Endometrium (tissue), 2 donors: ENCODE results near the gene CD226.
"Not testable (repeated sequence)": the region's sequence is repeated elsewhere in the genome, so short reads cannot be mapped to it uniquely, and the experiment has no call there.

ENCODE experiments used
- FAIRE-seq: peaks from 2 replicates; lab custom pipeline; 2012; peaks lifted over from hg19 to GRCh38; lab: Jason Lieb, UNC
- donor health status: control.
- donor health status: control.

Gene CD226

DNA sequence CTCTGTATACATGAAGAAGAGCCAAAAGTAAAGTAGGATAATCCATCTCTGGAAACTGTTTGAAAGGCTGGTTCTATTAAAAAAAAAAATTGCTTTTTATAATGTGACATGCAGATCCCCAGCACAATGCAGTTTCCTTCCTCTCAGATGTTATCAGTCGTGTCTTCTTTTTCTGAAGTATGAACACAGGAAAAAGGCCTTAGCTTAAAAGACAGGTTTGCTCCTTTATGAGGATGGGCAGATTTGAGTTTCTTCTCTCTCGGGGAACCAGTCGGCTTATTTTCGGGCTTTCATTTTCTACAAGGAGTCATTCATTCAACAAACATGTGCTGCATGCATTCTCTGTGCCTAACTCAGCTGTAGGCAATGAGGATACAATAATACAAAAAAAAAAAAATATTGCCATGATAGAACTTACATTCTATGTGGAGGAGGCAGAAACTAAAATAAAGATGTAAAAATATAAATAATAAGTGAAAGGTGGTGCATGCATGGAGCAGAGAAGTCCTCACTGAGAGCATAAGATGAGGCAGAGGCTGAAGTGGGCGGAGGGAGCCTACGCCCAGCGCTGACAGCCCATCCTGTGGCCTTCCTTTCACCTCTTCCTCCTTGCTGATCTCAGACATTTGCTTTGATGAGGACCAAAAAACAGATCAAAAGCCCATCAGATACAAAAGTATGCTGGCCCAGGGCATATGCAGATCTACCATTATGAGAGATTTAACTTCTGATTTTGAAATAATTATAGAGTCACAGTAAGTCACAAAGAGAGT is at the start of gene CD226:
Gene CD226 (minus strand): TSS at position 513 of the 773 bp plus-strand sequence. CDS start 467 bp downstream, at position 46.
- FAIRE-seq: no peak

DNA sequence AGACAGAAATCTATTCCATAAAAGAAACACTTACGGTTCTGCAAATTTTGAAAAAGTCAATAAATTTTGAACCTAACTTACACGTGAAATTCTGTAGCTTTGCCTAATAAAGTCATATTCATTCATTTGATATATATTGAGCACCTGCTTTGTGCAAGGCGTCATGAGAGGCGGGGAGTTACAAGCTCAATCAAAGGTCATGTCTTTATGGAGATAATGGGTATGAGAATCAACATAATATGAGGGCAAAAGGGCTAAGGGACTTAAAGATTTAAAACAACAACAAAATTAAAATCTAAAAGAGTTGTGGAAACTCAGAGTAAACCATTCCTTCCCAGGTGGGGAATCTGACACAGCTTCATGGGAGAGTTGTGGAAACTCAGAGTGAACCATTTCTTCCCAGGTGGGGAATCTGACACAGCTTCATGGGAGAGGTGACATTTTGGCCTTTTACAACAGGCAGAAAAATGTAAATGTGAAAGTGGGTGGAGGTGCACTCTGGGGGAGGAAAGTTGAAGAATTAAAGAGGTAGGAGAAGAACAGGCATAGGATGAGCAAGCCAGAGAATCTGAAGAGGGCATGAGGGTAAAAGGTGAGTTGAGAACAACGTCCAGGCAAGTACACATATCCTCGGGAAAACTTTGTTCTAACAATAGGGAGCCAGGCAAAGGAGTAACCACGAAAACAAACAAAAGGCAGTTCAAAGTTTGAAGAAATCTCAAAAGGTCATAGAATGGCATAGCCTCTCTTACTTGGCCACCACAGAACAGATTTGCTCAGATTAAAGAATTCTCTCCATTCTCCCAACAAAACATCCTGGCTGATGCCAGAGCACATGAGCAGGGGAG is 49.5 kb upstream of the CD226 start:
- no peak for FAIRE-seq

DNA sequence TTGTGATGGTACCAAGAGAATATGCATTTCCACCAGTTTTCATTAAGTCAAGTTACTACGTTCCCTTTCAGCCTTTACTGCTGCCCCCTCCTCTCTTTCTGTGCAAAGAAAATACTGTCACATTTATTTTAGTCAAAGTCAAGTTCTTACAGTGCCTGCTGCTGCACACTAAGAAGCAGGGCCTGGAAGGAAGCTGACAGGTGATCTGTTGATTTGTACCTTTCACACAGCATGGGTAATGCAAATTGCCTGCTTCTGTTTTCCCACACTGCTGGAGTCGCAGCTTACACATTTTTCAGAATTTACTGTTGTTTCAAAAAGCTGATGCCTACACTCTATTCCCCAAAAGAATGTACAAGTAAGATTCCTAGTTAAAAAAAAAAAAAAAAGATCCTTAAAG is 48.7 kb upstream of the CD226 start:
- no peak for FAIRE-seq

DNA sequence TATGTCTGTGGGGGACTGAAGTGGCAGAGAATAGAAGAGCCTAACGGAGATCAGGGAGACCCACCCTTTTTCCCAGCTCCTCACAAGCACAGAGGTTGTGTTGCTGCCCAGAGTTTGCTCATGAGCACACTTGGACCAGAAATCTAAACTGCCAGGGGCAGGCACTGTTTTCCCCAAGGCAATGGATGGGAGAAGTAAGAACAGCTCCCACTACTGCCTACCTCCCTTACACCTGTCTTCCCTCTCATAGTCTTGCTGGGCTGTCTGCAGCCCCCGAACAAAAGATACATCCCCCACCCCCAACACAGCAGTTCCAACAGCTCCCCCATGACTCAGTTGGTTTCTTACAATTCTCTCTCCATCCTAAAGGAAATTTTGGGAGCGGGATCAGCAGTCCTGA is 48.1 kb upstream of the CD226 start:
- FAIRE-seq: no peak

DNA sequence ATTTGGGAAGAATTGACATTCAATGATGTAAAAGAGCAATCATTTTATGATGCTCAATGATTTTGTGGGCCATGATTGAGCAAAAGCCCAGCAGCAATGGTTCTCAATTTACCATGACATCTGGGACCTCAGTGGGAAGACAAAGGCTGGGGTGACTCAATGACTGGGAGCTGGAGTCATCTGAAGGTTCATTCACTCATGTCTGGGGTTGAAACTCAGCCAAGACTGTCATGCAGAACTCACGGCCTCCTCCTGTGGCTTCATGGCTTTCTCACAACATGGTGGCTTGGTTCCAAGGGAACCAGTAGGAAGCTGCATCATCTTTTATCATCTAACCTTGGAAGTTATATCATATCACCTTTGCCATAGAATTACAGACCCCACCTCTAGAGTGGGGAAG is 45.1 kb upstream of the CD226 start:
- FAIRE-seq: no peak

DNA sequence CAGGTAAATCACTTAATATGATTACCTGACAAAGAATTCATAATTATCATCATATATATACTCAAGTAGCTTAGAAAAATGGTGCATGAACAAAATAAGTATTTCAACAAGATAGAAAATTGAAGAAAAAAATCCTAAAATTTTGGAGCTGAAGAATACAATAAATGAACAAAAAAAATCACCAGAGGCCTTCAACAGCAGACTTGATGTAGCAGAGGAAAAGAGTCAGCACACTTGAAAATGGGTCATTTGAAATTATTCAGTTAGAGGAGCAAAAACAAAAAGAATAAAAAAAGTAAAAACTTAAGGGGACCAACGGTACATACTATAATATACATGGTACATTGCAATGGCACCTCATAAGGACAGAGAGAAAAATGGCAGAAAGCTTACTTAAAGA is 40.2 kb upstream of the CD226 start:
- no peak for FAIRE-seq

DNA sequence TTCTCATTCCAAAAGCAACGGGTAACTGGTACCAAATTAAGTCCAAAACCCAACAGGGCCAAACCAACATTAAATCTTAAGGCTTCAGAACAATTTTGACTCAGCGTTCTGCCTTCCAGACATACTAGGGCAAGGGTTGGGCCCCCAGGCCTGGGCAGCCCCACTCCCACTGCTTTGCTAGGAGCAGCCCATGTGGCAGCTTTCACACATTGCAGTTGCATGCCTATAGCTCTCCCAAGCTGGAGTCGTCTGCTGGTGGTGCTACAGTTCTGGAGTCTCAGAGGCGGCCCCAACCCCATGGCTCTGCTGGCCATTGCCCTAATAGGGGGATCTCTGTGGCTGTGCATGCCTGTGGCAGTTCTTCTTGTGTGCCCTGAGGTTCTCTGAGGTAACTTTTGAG is 37.6 kb upstream of the CD226 start:
- no peak for FAIRE-seq

DNA sequence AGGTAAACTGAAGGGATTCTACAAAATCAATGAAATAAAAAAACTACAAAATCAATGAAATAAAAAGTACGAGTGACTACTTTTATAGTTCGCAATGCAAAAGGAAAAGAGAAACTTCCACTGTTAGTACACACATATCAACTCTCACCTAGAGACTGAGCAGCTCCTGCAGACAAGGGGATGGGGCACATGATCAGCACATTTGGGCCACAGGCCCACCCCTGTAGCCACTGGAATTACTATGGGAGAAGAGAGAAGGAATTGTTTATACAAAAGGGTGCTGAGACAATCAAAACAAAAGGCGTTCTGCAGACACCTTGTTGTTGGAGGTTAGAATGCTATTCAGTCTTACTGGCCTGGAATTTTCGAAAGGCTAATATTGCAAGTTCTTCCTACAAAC is 34.7 kb upstream of the CD226 start:
- no peak for FAIRE-seq

DNA sequence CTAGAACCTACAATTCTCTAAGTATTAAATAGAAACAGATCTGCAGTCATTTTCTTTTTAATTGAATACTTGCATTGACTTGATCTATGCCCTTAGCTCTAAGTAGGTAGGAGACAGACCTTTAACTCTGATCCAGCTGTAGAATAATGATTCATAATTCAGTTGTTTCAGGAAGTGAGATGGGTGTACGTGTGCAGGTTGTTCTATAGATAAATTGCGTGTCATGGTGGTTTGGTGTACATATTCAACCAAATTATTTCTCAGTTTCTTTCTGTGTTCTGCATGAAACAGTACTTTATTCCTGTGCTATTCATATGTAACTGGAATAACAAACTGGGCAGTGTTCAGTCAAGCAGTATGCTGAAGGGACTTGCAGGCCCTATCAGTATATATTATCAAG is 34.3 kb upstream of the CD226 start:
- FAIRE-seq: no peak

DNA sequence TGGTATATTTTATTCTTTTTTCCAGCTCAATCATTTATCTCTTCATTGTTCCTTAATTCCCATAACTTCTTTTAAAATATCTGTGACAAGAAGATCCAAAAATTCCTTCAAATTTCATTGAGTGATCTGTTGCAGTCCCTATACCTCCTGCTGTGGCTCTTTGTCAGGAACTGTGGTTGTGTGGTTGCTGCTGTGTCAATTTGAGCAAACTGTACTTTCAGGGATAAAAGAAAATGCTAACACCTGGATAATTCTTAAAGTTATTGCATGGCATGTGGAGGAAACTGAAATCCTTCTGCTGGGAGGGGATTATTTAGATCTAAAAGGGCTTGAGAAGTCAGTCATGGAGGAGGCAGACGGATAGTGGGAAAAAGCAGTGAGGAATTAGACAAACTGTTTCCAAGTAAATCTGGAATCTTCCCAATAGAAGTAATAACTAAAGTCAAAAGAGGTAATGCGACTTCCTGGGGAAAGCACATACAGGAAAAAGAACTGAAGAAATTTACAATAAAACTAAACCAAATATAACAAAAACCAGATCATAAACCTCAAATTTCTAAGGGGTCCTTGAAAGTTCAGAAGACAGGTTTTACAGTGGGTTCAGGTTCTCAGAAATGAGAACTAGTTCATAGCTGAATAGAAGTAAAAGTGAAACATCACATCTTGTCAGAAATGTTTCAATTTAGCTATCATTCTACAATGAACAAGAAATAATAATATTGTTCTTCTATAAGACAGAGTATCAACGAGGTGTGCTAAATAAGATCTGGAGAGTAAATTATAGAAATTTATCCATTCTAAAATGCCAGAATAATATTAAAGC is 33.5 kb upstream of the CD226 start:
- FAIRE-seq: no peak

DNA sequence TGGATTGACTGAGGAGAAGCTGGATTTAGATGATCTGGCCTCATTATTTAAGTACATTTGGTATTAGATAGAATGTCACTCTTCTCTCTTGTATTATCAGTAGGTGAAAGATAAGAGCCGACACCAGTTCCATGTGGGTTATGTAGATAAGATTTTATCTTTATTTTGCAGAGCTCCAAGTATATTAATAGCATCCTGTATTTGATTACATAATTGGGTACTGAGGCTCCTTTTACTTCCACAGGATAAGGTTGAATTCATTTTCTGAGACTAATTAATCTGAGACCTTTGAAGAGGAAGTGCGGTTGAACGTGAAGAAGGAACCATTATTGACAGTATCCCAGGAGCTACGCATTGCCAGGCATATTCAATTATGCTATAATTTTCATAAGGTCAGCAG is 32.8 kb upstream of the CD226 start:
- FAIRE-seq: no peak

DNA sequence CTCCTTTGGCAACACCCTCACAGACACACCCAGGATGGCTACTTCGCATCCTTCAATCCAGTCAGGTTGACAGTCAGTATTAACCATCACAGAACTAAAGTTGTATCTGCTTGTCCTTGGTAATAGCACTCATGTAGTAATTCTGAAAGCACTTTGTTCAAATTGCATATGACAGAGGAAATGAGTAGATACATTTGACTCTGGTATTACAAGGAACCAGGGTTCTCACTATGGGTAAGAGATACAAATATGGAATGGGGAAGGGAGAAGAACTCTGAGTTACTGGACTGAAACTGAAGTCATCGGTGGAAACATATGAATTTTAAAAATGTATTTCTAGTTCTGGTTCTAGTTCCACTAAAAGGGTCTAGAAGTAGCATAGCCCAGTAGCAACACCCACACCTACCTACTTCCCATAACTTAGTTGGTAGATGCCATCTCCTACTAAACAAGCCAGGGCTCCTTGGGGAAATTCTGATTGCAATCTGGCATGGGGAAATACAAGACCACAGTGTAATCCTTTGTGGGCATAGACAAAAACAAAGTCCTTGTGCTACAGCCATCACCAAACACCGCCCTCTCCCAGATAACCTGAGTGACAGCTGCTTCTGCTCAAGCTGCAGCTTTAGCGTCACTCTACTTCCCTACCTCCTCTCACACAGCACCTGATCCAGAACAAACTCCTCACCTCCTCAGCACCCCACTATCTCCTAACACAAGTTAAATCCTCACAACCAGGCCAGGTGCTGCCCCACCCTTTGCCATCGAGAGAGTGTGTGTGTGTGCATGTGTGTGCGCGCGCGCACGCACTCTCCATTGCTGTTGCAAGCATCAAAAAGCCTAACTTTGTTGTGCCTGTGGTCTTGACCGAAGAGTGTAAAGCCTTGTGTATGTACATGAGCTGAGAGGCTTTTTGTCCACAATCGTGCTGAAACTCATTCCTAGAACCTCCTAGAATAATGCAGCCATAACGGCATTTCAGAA is 31.4 kb upstream of the CD226 start:
- no peak for FAIRE-seq

DNA sequence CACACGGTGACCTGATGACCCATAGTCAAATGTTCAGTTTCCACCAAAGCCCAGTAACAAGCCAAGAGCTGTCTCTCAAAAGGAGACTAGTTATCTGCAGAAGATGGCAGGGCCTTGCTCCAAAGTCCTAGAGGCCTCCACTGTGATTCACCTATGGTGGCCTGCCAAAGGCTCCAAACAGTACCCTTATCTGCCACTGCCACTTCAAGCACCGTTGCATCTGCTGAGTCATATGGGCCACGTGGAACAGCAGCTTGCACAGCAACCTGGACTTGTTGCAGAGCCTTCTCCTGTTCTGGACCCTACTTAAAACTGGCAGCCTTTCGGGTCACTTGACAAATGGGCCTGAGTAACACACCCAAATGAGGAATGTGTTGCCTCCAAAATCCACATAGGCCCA is 27.6 kb upstream of the CD226 start:
- not testable (repeated sequence) for FAIRE-seq

DNA sequence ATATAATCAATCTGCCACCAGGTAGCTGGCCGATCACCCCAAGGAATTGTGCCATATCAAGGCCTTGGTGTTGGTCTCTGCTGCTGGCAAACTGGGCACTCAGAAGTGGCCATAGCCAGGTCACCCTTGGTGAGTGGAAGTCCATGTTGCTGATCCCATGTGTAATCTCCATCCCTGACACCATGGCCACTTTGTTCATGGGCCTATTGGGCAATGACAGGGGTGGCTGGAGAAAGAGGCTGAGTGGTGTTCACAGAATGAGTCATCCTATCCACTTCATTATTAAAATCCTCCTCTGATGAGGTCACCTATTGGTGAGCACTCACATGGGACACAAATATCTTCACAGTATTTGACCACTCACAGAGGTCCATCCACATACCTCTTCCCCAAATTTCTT is 26.7 kb upstream of the CD226 start:
- no peak for FAIRE-seq

DNA sequence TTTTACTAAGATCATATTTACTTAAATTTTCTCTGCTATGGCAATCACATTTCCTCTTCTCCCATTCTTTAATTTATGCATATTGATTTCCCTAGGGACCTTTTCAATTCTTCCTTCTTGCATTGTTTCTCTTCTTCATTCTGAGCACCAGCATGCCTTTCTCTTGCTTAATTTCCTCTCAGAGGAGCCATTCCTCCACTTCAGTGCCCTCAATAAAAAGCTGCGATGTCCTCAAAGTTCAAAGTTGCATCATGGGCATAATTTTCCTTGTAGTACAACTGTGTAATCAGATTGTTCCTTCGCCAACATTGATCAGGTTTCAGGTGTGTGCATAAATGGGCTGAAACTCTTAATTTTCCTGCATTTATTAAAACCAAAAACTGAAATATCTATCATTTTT is 21.8 kb upstream of the CD226 start:
- no peak for FAIRE-seq

DNA sequence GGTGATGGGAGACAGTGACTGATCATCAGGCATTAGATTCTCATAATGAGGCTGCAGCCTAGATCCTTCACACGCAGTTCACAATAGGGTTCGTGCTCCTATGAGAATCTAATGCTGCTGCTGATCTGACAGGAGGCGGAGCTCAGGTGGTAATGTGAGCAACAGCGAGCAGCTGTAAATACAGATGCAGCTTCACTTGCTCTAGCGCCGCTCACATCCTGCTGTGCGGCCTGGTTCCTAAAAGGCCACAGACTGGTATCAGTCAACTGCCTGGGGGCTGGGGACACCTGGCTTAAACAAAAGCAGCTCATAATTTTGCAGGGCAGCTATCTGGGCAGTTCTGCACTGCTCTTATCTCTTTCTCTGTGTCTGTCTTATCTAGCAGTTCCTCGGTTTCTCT is 20.4 kb upstream of the CD226 start:
- no peak for FAIRE-seq

DNA sequence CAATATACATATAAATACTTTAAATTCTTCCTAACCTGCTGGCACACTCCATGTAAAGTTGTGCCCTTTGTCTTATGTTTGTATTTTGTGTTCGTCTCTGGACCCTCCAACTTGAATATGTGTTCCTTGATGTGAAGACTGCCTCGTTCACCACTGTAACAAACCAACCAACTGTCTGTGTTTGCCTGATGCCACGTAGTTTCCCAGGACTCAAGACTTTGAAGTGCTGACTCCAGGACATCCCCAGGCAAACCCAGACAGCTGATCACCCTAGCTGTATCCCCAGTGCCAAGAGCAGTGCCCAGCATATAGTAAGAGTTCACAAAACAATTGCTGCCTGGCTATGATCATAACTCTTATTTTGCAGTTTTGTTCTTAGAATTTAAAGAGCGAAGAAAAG is 15.5 kb upstream of the CD226 start:
- FAIRE-seq: no peak

DNA sequence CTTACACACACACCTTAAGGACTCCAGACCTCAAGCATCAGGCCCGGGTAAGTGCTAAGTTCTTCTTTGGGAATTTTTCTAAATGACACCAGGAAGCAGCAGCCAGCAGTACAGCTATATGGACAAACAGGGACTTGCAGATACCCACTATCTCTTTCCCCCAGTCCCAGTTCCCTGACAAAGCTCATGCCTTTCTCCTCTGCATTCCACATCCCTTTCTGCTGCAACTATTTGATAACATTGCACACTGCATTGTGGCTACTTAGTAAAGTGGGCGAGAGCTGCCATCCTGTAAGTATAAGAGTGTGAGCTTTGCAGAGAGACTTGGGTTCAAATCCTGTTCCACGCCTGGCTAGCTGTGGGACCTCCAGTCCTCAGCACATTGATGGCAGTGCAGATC is 14.0 kb upstream of the CD226 start:
- no peak for FAIRE-seq

DNA sequence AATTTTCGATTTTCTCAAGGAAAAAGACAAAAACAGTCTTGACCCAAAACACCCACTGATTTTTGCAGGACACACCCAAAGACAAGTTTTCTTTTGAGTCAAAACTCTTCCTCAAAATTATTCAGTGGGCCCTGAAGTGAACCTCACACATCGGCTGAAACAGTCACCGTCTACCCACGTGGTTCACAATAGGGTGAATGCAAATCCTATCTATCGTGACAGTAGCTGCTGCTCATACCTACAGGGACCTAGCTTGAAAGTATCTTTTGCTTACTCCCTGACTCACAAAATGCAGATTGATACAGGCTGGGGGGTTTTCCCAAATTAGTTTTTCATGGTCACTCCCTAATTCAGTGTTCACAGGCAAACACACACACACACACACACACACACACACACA is 10.7 kb upstream of the CD226 start:
- FAIRE-seq: no peak

DNA sequence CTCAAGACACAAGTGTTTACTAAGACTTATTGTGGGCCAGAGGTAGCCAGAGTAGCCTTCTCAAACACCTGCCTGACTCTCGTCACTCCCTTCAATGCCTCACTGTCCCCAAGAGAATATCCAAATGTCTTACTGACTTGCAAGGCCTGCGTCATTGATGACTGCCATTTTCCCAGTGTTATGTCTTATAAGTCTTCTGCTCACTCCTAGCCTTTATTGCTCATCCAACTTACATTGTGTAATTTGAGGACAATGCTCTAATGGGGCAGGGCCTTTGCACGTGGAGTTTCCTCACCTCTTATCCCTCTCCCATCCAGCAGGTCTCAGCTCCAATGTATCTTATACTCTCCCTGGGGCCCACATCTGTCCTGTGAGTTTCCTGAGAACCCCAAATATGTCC is 10.1 kb upstream of the CD226 start:
- no peak for FAIRE-seq
